SH-SY5Y (cell line): ENCODE data around the gene TBC1D22A.

ENCODE experiments used
- GATA2 ChIP-seq: IDR thresholded peaks from 2 replicates; pipeline ENCODE4 v1.6.1; 2011; ENCODE audit warnings: mild to moderate bottlenecking, low read depth, low read length
- GATA3 ChIP-seq: IDR thresholded peaks from 2 replicates; pipeline ENCODE4 v1.6.1; 2011; ENCODE audit warnings: low read depth, mild to moderate bottlenecking, low read length, moderate library complexity

DNA sequence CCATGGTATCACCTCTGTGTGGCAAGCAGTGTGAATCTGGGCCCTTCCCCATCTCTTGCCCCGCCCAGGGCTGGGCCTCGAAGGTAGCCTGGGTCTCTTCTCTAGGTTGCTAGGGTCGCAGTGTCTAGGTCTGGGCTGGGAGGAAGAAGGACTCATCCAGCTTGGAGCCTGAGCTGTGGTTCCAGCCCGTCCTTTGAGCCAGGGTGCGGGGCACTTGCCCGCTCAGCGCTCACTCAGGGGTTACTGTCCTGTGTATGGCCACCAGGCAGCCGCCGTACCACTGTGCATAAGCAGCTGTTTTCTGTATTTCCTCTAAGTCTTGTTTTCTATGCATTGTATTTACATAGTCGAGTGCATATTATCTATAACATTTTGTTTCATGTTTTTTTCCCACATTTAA is 160.9 kb downstream of the TBC1D22A start:
- TF ChIP-seq GATA2 (no peak), GATA3 (no peak)
